ENCODE data around the gene BMAL1. TPM values are rescaled to one million over a fixed set of nuclear protein-coding genes. Genes with fewer than 3 reads are reported as not detected.

BMAL1 gene
- total and polyA plus RNA-seq, 7 donors = 10.8 to 41.5 (median 27.7) TPM

DNA sequence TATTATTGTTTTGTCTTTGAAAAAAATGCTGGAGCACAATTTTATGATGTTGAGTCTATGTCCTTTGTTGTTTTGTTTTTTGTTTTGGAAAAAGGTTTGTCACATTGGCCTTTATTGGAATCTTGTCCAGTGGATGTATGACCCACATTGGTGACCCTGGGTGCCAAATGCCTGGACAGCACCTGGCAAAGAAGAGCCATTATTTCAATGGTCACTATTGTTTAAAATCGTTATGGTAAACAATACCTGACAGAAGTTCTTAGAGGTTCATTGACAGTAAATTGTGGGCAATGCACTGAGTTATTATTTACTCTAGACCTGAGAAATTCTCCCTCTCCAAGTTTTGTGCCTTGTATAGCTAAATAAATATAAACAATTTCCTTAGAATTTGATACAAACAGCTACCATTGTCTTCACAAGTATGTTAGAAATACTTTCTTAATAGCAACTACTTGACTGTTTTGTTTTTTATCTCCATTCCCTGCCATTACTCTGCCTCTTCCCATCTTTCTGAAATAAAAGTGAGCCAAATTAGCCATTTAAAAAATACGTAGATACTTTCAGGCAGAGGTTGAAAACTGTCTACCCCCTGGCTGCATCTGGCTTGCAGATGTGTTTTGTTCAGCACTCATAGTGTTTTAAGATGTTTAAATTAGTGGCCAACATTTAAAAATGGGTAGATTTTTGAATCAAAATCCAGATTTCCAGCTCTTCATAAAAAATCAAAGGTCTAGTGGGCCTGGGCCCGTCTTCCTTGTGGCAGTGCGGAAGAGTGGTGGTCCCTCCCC is 39.9 kb downstream of the BMAL1 start:
- H3K4me1 ChIP-seq = peaks cover 0 to 66% (median 36%) of the 10 kb centered on the region in 4 donors
- DNase-seq = no peak
- 78 to 87% methylated on average over 4 of the region's 4 CpGs for WGBS, 2 donors

DNA sequence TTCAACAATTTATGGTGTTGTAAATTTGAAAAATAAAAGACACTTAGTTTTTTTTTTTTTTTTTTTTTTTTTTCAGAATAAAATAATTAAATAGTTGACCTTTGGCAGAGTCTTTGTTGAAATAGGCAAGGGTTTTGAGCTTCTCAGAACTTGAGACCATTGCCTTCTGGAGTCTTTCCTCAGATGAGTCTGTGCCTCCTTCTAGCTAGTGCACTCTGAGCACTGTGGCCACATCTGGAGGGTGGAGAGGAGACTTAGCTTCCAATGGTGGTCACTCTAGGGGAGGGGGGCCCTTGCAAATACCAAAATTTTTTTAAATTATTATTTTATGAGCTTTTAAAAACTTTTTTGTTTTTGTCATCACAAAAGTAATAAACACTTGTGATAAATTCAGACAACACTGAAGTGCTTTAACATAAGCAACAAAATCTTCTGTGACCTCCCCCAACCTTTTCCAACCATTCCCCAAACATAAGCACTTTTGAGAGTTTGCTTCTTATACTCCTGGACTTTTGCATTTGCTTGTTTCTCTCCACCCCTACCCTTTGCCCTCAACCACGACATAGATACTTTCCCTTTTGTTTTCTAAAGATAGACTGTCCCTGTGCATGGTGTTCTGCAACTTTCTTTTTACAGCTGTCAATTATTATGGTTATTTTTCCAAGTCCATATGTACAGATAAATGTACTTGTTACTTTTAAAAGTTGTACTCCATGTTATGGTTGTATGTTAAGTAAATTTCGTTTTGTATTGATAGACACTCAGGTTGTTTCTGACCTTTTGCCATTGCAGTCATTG is 41.1 kb downstream of the BMAL1 start:
- Histone ChIP-seq H3K36me3 (no peaks in the 10 kb centered on the region), H3K4me1 (peaks cover 0 to 65% (median 36%) of the 10 kb centered on the region in 4 donors), H3K27ac (peak overlapping the region in 1 of 4 donors; percentile 11), H3K4me3 (no peak overlapping the region), H3K27me3 (no peaks in the 10 kb centered on the region), H3K9me3 (no peaks in the 10 kb centered on the region)
- 8 to 27% methylated on average over 2 of the region's 2 CpGs for WGBS, 2 donors
- no peak for TF ChIP-seq POLR2A (IDR thresholded peaks at IDR 0.05)
- no peak for TF ChIP-seq POLR2AphosphoS5 (IDR thresholded peaks at IDR 0.05)
- TF ChIP-seq, protein P1, sequence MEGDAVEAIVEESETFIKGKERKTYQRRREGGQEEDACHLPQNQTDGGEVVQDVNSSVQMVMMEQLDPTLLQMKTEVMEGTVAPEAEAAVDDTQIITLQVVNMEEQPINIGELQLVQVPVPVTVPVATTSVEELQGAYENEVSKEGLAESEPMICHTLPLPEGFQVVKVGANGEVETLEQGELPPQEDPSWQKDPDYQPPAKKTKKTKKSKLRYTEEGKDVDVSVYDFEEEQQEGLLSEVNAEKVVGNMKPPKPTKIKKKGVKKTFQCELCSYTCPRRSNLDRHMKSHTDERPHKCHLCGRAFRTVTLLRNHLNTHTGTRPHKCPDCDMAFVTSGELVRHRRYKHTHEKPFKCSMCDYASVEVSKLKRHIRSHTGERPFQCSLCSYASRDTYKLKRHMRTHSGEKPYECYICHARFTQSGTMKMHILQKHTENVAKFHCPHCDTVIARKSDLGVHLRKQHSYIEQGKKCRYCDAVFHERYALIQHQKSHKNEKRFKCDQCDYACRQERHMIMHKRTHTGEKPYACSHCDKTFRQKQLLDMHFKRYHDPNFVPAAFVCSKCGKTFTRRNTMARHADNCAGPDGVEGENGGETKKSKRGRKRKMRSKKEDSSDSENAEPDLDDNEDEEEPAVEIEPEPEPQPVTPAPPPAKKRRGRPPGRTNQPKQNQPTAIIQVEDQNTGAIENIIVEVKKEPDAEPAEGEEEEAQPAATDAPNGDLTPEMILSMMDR (IDR thresholded peaks at IDR 0.05) = no peak
- TF ChIP-seq EP300 (IDR thresholded peaks at IDR 0.05) = no peak
- intact Hi-C loops (cut with DNase I) = no loop called here
- DNase-seq = no peak

More for the DNA sequence above, 39.9 kb downstream of the BMAL1 start:
- intact Hi-C loops (cut with DNase I) = no loop called here
- H3K27me3 ChIP-seq = no peaks in the 10 kb centered on the region
- H3K4me3 ChIP-seq = no peak overlapping the region
- no peak for TF ChIP-seq EP300 (IDR thresholded peaks at IDR 0.05)
- no peak for TF ChIP-seq POLR2AphosphoS5 (IDR thresholded peaks at IDR 0.05)
- TF ChIP-seq, protein P1 (IDR thresholded peaks at IDR 0.05) = no peak
- no peak for TF ChIP-seq POLR2A (IDR thresholded peaks at IDR 0.05)
- H3K36me3 ChIP-seq = no peaks in the 10 kb centered on the region
- peak overlapping the region in 1 of 4 donors; percentile 13 for H3K27ac ChIP-seq
- no peaks in the 10 kb centered on the region for H3K9me3 ChIP-seq

DNA sequence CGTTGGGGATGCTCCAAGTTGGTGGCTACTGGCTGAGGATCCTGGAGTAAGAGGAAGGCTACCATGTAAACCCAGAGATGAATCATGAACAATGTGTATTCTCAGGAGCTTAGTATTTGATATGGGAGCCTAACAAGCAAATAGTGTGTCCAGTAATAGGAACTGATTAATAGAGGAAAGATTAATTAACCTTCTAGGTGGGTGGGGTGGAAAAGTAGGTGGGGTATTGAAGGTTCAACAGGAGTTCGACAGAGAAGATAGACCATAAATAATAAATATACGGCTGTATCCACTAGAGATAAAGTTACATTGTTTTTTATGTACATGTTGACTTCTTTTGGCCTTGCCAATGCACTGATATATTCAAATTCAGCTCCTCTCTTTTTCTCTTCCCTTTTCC is 43.1 kb downstream of the BMAL1 start:
- H3K27me3 ChIP-seq = no peaks in the 10 kb centered on the region
- intact Hi-C loops (cut with DNase I) = no loop called here
- no peaks in the 10 kb centered on the region for H3K36me3 ChIP-seq
- H3K27ac ChIP-seq = no peak overlapping the region
- WGBS, 2 donors = 90 to 94% methylated on average over 3 of the region's 3 CpGs
- H3K9me3 ChIP-seq = no peaks in the 10 kb centered on the region
- no peak for DNase-seq
- TF ChIP-seq, protein P1 (IDR thresholded peaks at IDR 0.05) = no peak
- TF ChIP-seq POLR2A (IDR thresholded peaks at IDR 0.05) = no peak
- TF ChIP-seq EP300 (IDR thresholded peaks at IDR 0.05) = no peak
- no peak for TF ChIP-seq POLR2AphosphoS5 (IDR thresholded peaks at IDR 0.05)
- H3K4me1 ChIP-seq = peaks cover 0 to 55% (median 33%) of the 10 kb centered on the region in 4 donors
- no peak overlapping the region for H3K4me3 ChIP-seq

DNA sequence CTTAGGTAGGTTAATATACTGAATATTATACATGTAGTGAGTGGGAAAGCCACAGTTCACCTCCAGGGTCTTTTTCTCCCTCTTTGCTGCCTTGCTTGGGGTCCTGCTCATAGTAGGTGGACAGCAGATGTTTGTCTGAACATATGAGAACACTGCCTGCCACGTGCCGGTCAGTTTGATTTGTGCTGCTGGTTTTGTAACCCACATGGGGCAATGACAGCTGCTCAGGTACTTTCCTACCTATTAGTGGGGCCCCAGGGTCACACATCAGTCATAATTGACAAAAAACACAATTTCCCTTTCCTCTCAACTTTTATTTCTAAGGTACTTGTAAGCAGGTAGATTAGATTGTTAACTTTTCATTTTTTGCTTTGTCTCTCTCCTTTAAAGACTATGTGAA is 43.8 kb downstream of the BMAL1 start:
- DNase-seq = no peak
- Histone ChIP-seq H3K36me3 (no peaks in the 10 kb centered on the region), H3K27ac (no peak overlapping the region), H3K4me3 (no peak overlapping the region), H3K9me3 (no peaks in the 10 kb centered on the region), H3K27me3 (no peaks in the 10 kb centered on the region), H3K4me1 (peaks cover 0 to 48% (median 28%) of the 10 kb centered on the region in 4 donors)
- no peak for TF ChIP-seq POLR2A (IDR thresholded peaks at IDR 0.05)
- TF ChIP-seq, protein P1 (IDR thresholded peaks at IDR 0.05) = no peak
- intact Hi-C loops (cut with DNase I) = no loop called here
- 87 to 93% methylated on average over 2 of the region's 2 CpGs for WGBS, 2 donors

Data from sigmoid colon (tissue), 7 donors.